ENCODE results near the gene BDKRB1.

The BDKRB1 gene

DNA sequence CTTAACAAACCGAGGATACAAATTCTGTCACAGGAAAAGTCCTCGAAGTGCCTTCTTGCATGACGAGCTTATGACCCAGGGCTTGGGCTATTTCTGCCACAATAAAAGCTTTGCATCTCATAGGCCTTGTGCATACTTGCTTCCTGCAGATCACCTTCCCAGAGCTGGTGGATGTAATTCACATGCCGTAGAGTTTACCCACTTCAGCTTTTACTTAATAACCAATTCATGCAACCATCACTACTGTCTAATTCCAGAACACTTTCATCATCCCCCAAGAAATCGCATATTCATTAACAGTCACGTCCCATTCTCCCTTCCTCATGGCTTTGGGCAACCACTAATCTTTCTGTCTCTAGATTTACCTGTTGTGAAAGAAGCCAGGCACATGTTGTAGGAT lies 9.0 kb upstream of the BDKRB1 start:
- H3K79me2 ChIP-seq (ENCODE audit: low read length) = no peaks in the 10 kb centered on the region
- no peak overlapping the region for H2AFZ ChIP-seq (ENCODE audit: low read depth, low read length)
- H3K36me3 ChIP-seq (replicated peaks; ENCODE audit: low read depth, low read length) = no peaks in the 10 kb centered on the region
- H3K4me1 ChIP-seq (ENCODE audit: low read length) = no peaks in the 10 kb centered on the region
- H3K4me3 ChIP-seq (ENCODE audit: low read length) = no peak overlapping the region
- no peak overlapping the region for H3K4me2 ChIP-seq (ENCODE audit: low read length)
- H3K9ac ChIP-seq (ENCODE audit: low read length) = no peak overlapping the region
- H3K9me3 ChIP-seq (ENCODE audit: insufficient read depth, low read length) = no peaks in the 10 kb centered on the region
- TF ChIP-seq CTCF (IDR thresholded peaks at IDR 0.05; ENCODE audit: low read depth, low read length) (no peak), EZH2phosphoT487 (IDR thresholded peaks at IDR 0.05; ENCODE audit: low read depth) (no peak)
- no peak overlapping the region for H3K27ac ChIP-seq (ENCODE audit: low read length)
- no peaks in the 10 kb centered on the region for H4K20me1 ChIP-seq (ENCODE audit: insufficient read depth, low read length)
- peaks cover 19% of the 10 kb centered on the region; the same call in 1 of the 2 replicates for H3K27me3 ChIP-seq (ENCODE audit: low read depth, low read length)

GRCh38 chr14:96249029-96249428 lies 7.0 kb upstream of the BDKRB1 start:
- Histone ChIP-seq H3K4me3 (ENCODE audit: low read length) (no peak overlapping the region), H3K79me2 (ENCODE audit: low read length) (no peaks in the 10 kb centered on the region), H3K9me3 (ENCODE audit: insufficient read depth, low read length) (no peaks in the 10 kb centered on the region), H3K27ac (ENCODE audit: low read length) (no peak overlapping the region), H2AFZ (ENCODE audit: low read depth, low read length) (no peak overlapping the region), H3K36me3 (replicated peaks; ENCODE audit: low read depth, low read length) (no peaks in the 10 kb centered on the region), H4K20me1 (ENCODE audit: insufficient read depth, low read length) (no peaks in the 10 kb centered on the region), H3K9ac (ENCODE audit: low read length) (no peak overlapping the region), H3K27me3 (ENCODE audit: low read depth, low read length) (peaks cover 14% of the 10 kb centered on the region; the same call in 1 of the 2 replicates), H3K4me1 (ENCODE audit: low read length) (no peaks in the 10 kb centered on the region), H3K4me2 (ENCODE audit: low read length) (no peak overlapping the region)
- TF ChIP-seq CTCF (IDR thresholded peaks at IDR 0.05; ENCODE audit: low read depth, low read length) = no peak
- no peak for TF ChIP-seq EZH2phosphoT487 (IDR thresholded peaks at IDR 0.05; ENCODE audit: low read depth)

- Histone ChIP-seq H2AFZ (ENCODE audit: low read depth, low read length) (no peak overlapping the region), H3K27me3 (ENCODE audit: low read depth, low read length) (peaks cover 20% of the 10 kb centered on the region), H4K20me1 (ENCODE audit: insufficient read depth, low read length) (no peaks in the 10 kb centered on the region), H3K9ac (ENCODE audit: low read length) (no peak overlapping the region), H3K79me2 (ENCODE audit: low read length) (no peaks in the 10 kb centered on the region), H3K36me3 (replicated peaks; ENCODE audit: low read depth, low read length) (no peaks in the 10 kb centered on the region), H3K4me3 (ENCODE audit: low read length) (no peak overlapping the region), H3K4me2 (ENCODE audit: low read length) (no peak overlapping the region), H3K9me3 (ENCODE audit: insufficient read depth, low read length) (no peaks in the 10 kb centered on the region), H3K27ac (ENCODE audit: low read length) (no peak overlapping the region), H3K4me1 (ENCODE audit: low read length) (no peaks in the 10 kb centered on the region)
- TF ChIP-seq EZH2phosphoT487 (IDR thresholded peaks at IDR 0.05; ENCODE audit: low read depth) (no peak), CTCF (IDR thresholded peaks at IDR 0.05; ENCODE audit: low read depth, low read length) (no peak)
Observed at GRCh38 chr14:96250485-96250884, 5.5 kb upstream of the BDKRB1 start.

DNA sequence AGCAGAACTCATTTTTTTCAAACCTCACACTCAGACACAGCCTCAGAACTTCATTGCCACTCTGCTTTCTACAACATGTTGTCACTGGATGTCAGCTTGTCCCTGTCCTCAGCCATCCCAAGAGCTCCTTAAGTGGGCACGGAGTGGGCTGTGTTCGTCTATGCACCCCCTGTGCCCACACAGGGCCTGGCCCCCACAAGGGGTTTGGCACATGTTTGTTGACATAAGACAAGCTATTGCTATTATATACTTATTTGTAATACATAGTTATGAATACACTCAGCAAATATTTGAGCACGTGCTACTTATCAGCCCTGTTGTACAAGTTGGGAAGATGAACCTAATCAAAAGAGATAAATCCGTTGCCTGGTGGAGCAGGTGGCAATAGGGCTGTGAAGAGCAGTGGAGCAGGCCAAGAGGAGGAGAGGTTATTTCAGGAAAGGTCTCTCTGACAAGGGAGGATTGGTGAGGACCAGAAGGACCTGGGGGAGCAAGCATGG lies 4.3 kb upstream of the BDKRB1 start:
- H3K9ac ChIP-seq (ENCODE audit: low read length) = no peak overlapping the region
- no peak for TF ChIP-seq EZH2phosphoT487 (IDR thresholded peaks at IDR 0.05; ENCODE audit: low read depth)
- no peak for TF ChIP-seq CTCF (IDR thresholded peaks at IDR 0.05; ENCODE audit: low read depth, low read length)
- H3K4me3 ChIP-seq (ENCODE audit: low read length) = no peak overlapping the region
- H3K4me1 ChIP-seq (ENCODE audit: low read length) = no peaks in the 10 kb centered on the region
- no peak overlapping the region for H3K4me2 ChIP-seq (ENCODE audit: low read length)
- no peak overlapping the region for H2AFZ ChIP-seq (ENCODE audit: low read depth, low read length)
- H3K27ac ChIP-seq (ENCODE audit: low read length) = no peak overlapping the region
- H3K36me3 ChIP-seq (replicated peaks; ENCODE audit: low read depth, low read length) = no peaks in the 10 kb centered on the region
- H3K9me3 ChIP-seq (ENCODE audit: insufficient read depth, low read length) = no peaks in the 10 kb centered on the region
- H3K27me3 ChIP-seq (ENCODE audit: low read depth, low read length) = peaks cover 27% of the 10 kb centered on the region
- H3K79me2 ChIP-seq (ENCODE audit: low read length) = no peaks in the 10 kb centered on the region
- no peaks in the 10 kb centered on the region for H4K20me1 ChIP-seq (ENCODE audit: insufficient read depth, low read length)

Measured in OCI-LY3 (cell line).